GM19328 (cell line): ENCODE results near the gene GDI2.
"Not testable (repeated sequence)": the region's sequence is repeated elsewhere in the genome, so short reads cannot be mapped to it uniquely, and the experiment has no call there.

Source experiments
- ATAC-seq: cut with Tn5 transposase; IDR thresholded peaks from one replicate; pipeline ENCODE4 v1.9.1; 2021; ENCODE audit warnings: mild to moderate bottlenecking, moderate library complexity; ENCODE audit not compliant: unreplicated experiment

Gene GDI2

DNA sequence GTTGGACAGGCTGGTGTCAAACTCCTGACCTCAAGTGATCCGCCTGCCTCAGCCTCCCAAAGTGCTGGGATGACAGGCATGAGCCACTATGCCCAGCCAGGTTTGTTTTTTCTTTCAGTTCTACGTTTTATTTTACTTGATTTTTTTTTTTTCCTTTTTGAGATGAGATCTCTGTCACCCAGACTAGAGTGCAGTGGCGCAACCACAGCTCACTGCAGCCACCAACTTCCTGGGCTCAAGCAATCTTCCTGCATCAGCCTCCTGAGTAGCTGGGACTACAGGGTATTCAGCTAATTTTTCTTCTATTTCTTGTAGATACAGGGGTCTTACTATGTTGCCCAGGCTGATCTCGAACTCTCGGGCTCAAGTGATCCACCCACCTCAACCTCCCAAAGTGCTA is 24.3 kb downstream of the GDI2 start:
- no peak for ATAC-seq

DNA sequence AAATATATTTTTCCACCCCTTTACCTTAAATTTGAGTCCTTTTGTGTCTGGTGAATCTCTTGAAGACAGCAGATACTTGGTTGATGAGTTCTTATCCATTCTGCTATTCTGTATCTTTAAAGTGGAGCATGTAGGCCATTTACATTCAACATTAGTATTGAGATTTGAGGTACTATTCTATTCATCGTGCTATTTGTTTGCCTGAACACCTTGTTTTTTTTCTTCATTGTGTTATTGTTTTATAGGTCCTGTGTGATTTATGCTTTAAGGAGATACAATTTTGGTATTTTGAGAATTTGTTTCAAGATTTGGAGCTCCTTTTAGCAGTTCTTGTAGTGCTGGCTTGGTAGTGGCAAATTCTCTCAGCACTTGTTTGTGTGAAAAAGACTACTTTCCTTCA is 29.9 kb downstream of the GDI2 start:
- no peak for ATAC-seq

DNA sequence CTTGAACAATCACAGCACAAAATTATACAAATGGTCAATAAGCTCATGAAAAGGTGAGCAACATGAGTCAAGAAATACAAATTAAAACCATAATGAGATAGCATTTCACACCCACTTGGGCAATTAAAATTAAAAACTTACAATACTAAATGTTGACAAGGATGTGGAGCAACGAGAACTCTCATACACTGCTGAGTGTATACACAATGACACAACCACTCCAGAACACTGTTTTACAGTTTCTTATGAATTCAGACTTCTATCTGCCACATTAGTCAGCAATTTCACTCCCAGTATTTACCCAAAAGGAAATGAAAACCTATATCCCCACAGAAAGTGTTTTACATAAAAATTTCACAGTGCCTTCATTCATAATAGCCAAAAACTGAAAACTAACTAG is 31.1 kb downstream of the GDI2 start:
- no peak for ATAC-seq

DNA sequence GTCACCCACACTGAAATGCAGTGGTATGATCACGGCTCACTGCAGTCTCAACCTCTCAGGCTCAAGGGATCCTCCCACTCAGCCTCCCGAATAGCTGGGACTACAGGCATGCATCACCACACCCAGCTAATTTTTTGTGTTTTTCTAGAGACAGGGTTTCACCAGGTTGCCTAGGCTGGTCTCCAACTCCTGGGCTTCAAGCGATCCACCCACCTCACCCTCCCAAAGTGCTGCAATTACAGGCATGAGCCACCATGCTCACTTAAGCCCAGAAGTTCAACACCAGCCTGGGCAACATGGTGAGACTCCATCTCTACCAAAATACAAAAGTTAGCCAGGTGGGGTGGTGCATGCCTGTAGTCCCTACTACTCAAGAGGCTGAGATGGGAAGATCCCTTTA is 33.5 kb downstream of the GDI2 start:
- ATAC-seq = no peak

DNA sequence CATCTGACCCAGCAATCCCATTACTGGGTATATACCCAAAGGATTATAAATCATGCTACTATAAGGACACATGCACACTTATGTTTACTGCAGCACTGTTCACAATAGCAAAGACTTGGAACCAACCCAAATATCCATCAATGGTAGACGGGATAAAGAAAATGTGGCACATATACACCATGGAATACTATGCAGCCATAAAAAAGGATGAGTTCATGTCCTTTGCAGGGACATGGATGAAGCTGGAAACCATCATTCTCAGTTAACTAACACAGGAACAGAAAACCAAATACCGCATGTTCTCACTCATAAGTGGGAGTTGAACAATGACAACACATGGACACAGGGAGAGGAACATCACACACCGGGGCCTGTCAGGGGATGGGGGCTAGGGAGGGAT is 35.5 kb downstream of the GDI2 start:
- ATAC-seq = not testable (repeated sequence)

DNA sequence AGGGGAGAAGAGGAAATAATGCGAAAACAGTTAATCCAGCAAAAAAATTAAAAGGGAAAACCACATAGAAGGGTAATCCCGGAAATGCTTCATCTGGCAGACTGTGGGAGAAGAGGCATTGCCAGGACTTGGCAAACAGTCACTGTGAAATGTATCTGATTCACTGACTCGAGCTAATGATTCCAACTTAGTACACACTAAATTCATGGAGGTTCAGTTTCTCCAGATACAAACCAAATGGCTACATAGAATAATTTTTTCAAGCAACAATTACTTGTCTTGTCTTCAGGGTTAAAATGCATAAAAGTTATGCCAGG is 36.4 kb downstream of the GDI2 start:
- no peak for ATAC-seq

DNA sequence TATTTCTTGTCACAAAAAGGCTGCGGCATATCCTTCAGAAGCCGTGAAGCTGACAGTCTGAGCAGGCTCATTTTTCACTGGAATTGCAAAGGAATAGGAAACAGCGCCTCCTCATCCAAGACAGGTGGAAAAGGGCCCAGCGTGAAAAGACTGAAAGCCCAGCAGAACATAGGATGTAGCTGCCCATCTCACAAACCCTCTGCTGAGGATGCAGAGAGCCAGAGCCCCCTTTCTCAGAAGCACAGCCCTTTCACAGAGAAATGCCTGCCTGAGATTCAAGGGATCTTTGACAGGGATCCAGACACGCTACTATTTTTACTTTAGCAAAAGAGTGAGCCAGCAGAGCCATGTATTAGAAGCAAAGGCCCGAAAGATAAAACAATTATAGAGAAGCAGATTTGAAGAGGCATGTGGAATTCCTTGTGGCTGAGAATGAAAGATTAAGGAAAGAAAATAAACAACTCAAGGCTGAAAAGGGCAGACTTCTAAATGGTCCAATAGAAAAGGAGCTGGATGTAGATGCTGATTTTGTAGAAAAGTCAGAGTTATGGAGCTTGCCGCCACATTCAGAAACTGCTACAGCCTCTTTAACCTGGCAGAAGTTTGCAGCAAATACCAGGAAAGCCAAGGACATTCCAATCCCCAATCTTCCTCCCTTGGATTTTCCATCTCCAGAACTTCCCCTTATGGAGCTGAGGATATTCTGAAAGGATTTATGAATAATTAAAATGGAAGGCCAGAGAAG is 36.9 kb downstream of the GDI2 start:
- ATAC-seq = no peak

DNA sequence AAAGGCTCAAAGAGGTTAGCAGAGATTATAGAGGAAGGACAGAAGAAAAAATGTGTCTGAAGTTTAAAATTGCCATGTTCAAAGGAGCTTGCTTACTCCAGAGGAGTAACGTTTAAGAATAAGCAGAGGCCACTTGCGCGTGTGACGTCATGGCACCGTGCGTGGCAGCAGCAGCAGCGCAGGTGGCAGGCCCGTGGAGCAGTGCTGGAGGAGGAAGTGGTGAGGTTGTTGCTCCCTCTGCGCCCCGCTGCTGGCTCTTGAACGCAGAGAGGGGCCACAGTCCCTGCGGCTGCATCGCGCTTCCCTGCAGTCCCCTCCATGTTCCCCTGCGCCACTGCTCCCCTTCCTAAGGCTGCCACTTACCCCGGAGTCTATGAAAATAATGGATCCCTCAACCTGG is 37.5 kb downstream of the GDI2 start:
- no peak for ATAC-seq

DNA sequence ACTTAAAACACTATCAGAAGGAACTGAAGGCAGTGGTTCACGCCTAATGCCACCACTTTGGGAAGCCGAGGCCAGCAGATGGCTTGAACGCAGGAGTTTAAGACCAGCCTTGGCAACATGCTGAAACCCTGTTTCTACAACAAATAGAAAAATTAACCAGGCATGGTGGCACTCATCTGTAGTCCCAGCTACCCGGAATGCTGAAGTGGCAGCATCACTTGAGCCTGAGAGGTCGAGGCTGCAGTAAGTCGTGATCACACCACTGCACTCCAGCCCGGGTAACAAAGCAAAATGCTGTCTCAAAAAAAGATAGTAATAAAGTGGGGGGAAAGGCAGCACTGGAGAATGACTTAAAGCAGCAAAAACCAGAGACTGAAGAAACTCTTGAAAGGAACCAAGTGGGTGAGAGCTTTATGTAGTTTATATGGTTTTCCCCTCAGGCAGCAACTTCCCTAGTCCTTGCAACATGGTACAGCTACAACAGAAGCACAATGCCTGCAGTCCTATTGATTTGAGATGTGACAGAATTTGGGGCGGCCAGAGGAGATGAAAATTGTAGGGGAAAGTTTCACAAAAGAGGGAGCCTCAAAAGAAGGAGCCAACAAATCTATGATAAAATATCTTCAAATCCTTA is 38.1 kb downstream of the GDI2 start:
- no peak for ATAC-seq

DNA sequence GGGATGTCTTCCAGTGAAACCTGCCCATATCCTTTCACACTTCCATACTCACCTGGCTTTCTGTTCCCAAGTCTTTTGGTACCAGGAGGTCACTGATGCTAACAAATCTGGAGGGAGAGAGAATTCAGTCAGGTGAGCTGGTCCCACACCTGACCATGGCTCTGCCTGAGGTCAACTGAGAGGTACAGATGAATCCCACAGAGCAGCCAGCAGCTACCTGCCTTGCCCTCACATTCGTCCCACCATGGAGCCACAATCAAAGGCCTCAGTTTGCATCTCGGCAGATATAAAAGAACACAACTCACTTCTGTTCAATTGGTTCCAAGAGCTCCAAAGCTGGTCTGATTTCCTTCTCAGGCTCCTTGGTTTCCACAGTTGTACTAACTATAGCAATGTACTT is 47.0 kb downstream of the GDI2 start:
- ATAC-seq = no peak

DNA sequence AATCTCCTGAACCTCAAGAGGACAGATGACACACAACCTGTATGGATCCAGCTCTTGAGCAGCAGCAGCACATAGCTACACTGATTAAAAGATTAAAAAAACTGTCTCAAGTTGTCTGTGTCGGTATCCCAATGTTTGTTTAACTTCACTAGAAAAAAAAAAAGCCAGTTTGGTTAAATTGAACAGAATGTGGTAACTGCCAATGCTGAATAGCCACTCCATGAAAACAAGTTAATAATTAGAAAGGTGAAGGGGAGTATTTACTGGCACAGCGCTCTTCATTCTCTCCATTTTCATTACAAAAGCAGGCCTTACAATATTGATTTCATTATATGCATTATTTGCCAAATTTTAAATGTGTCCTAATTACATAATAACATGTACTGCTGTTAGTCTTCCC is 47.6 kb downstream of the GDI2 start:
- ATAC-seq = no peak

DNA sequence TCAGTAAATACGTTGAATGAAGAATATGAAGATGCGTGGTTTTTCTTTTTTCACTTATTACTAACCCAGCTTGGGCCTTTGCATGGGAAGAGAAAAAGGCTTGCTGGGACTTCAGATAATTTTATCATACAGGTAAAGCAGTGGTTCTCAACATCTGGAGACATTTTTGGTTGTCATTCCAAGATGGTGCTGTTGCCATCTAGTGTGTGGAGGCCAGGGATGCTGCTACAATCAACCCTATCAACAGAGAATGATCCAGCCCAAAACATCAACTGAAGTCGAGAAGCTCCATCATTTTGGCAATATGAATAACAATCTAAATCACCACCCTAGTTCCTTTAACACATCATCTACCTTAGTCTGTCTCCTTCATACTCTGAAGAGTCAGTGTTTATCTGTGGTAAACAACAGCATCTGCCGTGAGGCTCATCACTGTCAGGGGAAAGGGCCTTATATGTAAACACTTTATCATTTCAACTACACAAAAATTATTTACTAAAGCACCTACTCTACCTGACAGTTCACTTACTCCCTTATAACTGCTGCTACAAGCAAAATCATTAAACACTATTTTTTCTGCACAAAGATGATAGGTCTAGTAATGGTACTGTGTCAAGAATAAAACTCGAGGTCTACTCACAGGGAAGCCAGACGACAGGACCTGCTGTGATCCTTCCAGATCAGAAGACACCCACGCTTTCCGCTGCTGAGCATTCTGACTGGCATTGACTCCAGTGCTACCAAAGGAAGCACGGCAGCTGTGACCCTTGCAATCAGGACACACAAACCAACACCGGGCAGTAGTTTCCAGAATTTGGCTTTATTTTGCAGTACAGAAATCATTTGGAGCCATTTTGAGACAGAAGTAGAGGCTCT is 48.6 kb downstream of the GDI2 start:
- ATAC-seq = no peak

DNA sequence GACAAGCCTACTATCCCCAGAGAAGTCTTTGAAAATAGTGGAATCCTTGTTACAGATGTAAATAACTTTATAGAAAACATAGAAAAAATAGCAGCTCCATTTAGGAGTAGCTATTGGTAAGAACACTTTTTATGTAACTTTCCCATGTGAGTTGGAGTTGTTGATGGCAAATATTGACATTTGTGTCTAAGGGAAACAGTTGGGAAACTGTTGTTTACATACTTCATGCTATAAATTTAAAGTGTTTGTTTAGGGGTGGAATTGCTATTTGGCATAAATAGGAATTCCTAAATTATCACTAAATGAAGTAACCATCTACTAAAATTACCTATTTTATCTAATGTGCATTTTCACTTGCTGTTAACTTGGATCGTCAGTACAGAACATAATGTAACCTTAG is 50.7 kb downstream of the GDI2 start:
- ATAC-seq = no peak

DNA sequence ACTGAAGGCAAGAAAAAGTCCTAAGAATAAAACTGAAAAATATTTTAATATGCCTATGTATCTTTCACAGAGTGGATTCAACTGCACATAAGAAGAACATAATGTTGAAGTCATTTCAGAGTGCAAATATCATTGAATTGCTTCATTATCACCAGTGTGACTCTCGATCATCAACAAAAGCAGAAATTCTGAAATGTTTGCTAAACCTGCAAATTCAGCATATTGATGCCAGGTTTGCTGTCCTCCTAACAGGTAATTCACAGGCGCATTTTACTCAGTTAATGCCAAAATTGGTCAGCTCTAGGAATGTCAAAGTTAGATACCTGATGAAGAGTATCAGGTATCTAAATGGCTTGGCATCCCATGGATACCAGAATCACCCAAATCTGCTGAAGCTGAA is 52.0 kb downstream of the GDI2 start:
- ATAC-seq = no peak

DNA sequence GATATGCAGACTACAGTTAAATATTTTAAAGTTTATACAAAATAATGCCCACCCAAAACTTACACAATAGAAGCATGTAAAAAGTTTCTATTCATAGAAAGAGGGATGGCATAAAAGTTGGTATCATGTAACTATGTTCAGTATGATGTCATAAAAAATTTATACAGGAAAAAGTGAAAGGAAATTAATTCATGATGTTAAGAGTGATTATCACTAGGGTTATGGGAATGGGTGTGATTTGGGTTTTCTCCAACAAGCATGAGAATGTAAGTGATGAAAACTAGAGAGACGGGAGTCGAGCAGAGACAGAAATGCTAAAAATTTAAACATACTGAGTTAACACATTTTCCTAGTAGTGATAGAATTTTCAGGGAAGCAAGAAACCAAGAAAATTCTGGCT is 52.7 kb downstream of the GDI2 start:
- no peak for ATAC-seq

DNA sequence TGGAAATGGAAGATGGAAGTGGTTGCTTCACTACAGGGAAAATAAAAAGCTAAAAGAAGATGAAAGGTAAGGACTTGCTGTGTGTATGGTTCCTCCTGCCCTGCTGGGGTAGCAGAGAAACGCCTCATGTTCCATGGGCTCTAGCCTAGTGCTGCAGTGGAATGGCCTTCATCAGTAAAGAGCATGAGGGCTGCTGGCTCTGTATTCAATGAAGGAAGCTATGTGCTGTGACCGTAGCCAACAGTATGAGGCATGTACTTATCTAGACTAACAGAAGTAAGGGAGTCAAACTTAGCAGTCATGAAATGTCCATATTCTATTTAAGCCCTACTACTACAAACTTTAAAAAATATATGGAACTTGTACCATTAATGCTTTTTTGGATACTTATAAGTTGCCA is 54.3 kb downstream of the GDI2 start:
- no peak for ATAC-seq

DNA sequence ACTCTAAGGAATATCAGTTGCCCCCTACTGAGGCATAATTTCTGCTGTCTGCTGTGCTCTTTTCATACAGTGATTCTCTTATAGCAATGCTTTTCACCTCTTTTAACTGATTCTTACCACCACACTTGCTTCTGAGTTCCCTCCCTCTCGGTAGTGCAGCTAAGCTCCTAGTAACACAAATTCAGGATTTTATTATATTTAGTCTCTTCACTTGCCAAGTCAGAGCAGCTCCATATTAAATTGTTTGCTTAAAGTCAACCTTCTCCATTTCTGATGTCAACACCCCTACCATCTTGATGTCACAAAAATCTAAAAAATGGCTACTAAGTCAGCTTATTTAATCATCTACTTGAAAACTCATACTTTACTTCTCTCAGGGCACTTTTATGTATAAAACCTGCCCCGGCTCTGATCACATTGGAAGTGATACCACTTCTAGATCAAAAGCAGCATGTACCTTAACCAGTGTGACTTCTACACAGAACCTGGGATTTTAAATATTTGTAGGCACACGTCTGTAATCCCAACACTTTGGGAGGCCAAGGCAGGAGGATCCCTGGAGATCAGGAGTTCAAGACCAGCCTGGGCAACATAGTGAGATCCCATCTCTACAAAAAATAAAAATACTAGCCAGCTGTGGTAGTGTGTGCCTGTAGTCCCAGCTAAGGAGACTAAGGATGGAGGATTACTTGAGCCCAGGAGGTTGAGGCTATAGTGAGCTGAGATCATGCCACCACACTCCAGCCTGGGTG is 55.3 kb downstream of the GDI2 start:
- no peak for ATAC-seq

DNA sequence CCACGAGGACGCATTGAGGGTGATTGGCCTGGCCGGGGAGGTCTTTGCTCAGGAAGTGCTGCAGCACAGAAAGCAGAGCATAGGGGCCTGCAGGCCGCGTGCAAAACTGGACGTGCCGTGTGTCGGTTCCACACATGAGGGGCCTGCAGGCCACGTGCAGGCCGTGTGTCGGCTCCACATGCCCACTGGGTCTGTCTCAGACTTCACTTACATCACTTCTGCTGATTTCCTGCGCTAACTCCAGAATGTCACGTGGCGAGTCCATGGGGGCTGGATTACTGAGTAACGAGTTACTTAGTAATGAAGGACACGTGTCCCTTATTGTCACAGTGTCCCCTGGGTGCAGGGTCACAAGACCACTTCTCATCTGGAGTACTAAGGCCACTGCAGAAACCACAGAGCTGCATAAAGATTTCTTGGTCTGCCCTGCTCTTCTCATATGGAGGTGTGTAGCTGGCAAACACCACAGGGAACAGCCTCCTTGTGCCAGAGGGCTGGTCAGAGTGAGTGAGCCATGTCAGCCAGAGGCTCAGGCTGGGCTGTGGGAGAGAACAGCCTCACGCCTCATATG is 60.8 kb downstream of the GDI2 start:
- no peak for ATAC-seq

DNA sequence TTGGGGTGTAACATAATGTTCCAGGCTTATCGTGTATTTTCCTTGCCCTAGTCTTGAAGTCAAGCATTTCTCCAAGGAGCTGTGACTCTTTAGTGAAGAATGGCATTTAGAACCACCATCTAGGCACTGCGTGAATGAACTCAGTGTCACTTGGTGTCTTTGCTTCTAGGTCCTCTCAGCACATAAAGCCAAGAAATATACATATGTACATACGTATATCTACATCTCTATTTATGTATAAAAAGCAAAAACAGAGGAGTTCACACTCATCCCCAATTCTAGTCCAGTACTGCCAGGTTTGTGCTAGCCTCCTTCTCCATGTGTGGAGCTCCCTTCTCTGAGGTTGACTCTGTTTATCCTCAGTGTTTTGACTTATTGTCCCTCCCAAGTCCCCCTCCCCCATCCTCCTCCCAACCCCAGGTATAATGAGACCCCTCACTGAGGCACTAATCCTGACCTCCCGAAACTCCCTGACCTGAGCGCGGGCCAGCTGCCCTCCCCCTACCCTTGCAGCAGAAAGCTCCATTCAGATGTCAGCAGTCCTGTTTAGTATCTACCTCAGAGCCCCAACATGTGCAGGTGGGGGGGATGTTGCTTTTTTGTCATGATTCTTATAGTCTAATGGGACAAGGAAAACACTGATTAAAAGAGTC is 61.5 kb downstream of the GDI2 start:
- ATAC-seq = no peak

DNA sequence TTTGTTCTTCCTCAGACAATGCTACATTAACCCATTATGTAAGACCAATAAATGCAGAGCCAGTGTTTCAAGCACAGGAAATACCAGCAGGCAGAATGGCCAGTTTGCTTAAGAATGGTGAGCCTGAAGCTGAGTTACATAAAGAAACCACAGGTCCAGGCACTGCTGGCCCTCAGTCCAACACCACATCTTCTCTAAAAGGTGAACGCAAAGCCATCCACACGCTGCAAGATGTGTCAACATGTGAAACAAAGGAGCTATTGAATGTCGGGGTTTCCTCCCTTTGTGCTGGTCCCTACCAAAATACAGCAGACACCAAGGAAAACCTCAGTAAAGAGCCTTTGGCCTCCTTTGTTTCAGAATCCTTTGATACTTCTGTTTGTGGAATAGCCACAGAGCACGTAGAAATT is 64.8 kb downstream of the GDI2 start:
- ATAC-seq = no peak

DNA sequence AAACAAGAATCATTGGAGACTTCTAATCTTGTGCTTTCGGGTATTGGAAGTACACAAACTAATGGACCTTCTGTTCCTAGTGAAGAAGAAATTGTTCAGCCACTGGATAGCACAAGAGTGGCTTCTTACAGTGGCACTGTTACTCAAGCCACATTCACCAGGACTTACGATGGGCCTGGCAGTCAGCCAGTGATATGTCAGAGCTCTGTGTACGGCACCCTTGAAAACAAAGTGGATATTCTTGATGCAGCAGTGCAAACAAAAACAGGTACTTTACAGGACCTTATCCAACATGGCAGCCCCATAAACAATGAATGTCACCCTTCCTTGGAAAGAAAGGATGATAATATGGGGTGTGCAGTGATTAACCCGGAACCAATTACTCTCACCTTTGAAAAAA is 67.0 kb downstream of the GDI2 start:
- ATAC-seq = no peak
